Measurements from ENCODE around the gene FN1.

The FN1 gene

DNA sequence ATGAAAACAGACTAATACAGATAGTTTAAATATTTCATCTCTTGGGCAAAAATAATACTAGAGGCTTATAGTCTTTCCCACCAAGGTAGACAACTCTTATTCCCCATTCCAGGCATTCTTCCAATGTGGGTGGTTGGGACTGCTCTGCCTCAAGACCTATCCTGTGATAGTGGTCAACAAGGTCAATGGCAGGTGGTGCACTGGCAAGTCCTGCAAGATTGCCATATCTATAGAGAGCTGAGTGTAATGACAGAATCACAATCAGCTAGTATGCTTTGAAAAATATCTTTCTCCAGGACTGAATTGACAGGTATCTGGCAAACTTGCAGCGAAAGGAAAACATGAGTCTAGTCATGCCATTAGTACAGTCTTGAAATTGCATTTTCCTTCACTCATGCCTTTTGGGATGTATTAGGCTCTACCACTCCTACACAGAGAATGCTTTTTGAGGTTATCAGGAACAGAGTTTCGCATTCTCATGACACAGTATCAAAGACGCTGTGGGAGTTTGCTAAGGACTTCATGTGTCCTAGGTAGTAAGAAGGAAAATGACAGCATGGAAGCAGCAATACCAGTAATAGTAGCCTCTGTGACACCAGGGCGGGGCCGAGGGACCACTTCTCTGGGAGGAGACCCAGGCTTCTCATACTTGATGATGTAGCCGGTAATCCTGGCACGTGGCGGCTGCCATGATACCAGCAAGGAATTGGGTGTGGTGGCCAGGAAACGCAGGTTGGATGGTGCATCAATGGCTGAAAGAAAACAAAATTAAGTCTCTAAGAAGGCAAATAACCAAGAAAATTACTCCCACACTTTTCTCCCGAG, 61.0 kb downstream of the FN1 start:
- H3K36me3 ChIP-seq (ENCODE audit: control insufficient read depth, low read depth, low read length) = peaks cover 22% of the 10 kb centered on the region
- no peaks in the 10 kb centered on the region for H3K27me3 ChIP-seq (ENCODE audit: control insufficient read depth, insufficient read depth, low read length)
- H3K4me1 ChIP-seq (ENCODE audit: control insufficient read depth, low read depth, low read length) = no peaks in the 10 kb centered on the region
- H3K4me3 ChIP-seq (ENCODE audit: low read length) = no peak overlapping the region
- H3K9me3 ChIP-seq (ENCODE audit: control insufficient read depth, low read depth, low read length) = no peaks in the 10 kb centered on the region
- no peak overlapping the region for H3K9ac ChIP-seq (ENCODE audit: low read length)
- no peak overlapping the region for H3K27ac ChIP-seq (ENCODE audit: low read length)

GRCh38 chr2:215374002-215374401, 61.9 kb downstream of the FN1 start:
- no peaks in the 10 kb centered on the region for H3K9me3 ChIP-seq (ENCODE audit: control insufficient read depth, low read depth, low read length)
- H3K36me3 ChIP-seq (ENCODE audit: control insufficient read depth, low read depth, low read length) = peaks cover 22% of the 10 kb centered on the region
- H3K27me3 ChIP-seq (ENCODE audit: control insufficient read depth, insufficient read depth, low read length) = no peaks in the 10 kb centered on the region
- no peak overlapping the region for H3K9ac ChIP-seq (ENCODE audit: low read length)
- no peak overlapping the region for H3K4me3 ChIP-seq (ENCODE audit: low read length)
- no peak overlapping the region for H3K27ac ChIP-seq (ENCODE audit: low read length)
- H3K4me1 ChIP-seq (ENCODE audit: control insufficient read depth, low read depth, low read length) = no peaks in the 10 kb centered on the region

DNA sequence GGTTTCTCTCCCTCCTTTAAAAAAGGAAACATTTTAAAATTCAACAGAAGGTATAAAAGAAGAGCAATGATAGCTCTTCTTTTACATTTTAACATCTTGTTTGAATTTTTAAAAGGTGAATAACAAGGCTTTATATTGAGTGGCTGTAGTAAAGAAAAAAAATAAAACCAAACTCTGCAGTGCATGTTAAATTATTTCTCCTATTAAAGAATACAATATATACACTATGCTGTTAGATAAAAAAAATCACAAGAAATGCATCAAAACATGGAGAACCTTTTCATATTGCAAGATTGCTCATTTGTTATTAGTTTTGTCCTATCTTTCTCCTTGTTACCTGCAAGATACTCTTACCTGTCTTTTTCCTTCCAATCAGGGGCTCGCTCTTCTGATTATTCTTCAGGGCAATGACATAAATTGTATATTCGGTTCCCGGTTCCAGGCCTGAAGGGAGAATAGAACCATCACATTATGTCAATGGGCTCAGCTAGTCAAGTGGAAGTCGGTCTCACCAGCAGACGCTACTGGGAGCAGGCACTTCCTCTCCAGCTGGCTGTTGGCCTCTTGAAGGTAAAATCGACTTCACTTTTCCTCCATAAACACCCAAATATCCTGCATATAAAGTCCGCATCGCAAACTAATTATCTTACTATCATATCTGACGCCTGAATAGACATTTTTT, 62.8 kb downstream of the FN1 start:
- peaks cover 21% of the 10 kb centered on the region for H3K36me3 ChIP-seq (ENCODE audit: control insufficient read depth, low read depth, low read length)
- H3K9ac ChIP-seq (ENCODE audit: low read length) = no peak overlapping the region
- H3K27me3 ChIP-seq (ENCODE audit: control insufficient read depth, insufficient read depth, low read length) = no peaks in the 10 kb centered on the region
- no peak overlapping the region for H3K27ac ChIP-seq (ENCODE audit: low read length)
- H3K4me3 ChIP-seq (ENCODE audit: low read length) = no peak overlapping the region
- H3K9me3 ChIP-seq (ENCODE audit: control insufficient read depth, low read depth, low read length) = no peaks in the 10 kb centered on the region
- H3K4me1 ChIP-seq (ENCODE audit: control insufficient read depth, low read depth, low read length) = no peaks in the 10 kb centered on the region

- Histone ChIP-seq H3K27ac (ENCODE audit: low read length) (no peak overlapping the region), H3K9me3 (ENCODE audit: control insufficient read depth, low read depth, low read length) (no peaks in the 10 kb centered on the region), H3K27me3 (ENCODE audit: control insufficient read depth, insufficient read depth, low read length) (no peaks in the 10 kb centered on the region), H3K9ac (ENCODE audit: low read length) (no peak overlapping the region), H3K4me1 (ENCODE audit: control insufficient read depth, low read depth, low read length) (no peaks in the 10 kb centered on the region), H3K4me3 (ENCODE audit: low read length) (no peak overlapping the region), H3K36me3 (ENCODE audit: control insufficient read depth, low read depth, low read length) (peaks cover 26% of the 10 kb centered on the region)
These were observed 63.7 kb downstream of the FN1 start for GRCh38 chr2:215371915-215372897.

DNA sequence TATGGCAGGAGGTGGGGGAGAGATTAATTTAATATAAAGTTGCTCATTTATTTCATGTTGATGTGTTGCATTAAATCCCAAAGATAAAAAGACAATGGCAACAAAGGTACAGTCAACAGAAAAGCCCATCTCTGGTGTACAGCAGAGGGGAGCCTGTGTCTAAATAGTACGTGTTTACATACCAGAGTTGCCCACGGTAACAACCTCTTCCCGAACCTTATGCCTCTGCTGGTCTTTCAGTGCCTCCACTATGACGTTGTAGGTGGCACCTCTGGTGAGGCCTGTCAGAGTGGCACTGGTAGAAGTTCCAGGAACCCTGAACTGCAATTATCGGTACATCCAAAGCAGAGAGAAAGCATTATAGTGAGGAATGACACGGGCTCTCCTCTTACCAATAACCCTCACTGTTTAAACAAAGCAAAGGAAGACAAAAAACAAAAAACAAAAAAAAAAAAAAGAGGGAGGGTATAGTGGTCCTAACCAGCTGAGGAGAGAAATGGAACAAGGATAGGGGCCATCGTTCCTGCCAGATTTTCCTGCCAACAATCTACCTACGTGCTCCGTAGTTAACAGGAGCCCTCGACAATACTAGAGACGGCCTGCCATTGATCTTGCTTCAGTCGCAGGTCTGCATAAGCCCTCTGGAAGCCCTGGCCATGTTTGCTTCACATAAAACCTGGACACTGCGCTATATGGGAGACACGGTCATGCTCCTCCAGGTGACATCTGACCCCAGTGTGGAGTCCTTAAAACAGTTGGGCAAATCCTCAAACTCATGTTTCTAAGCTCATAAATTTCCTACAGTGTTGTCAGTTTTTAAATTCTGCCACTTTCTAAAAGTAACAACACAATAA, 65.5 kb downstream of the FN1 start:
- H3K9ac ChIP-seq (ENCODE audit: low read length) = no peak overlapping the region
- H3K27ac ChIP-seq (ENCODE audit: low read length) = no peak overlapping the region
- H3K36me3 ChIP-seq (ENCODE audit: control insufficient read depth, low read depth, low read length) = peaks cover 31% of the 10 kb centered on the region
- no peak overlapping the region for H3K4me3 ChIP-seq (ENCODE audit: low read length)
- no peaks in the 10 kb centered on the region for H3K4me1 ChIP-seq (ENCODE audit: control insufficient read depth, low read depth, low read length)
- no peaks in the 10 kb centered on the region for H3K27me3 ChIP-seq (ENCODE audit: control insufficient read depth, insufficient read depth, low read length)
- no peaks in the 10 kb centered on the region for H3K9me3 ChIP-seq (ENCODE audit: control insufficient read depth, low read depth, low read length)

DNA sequence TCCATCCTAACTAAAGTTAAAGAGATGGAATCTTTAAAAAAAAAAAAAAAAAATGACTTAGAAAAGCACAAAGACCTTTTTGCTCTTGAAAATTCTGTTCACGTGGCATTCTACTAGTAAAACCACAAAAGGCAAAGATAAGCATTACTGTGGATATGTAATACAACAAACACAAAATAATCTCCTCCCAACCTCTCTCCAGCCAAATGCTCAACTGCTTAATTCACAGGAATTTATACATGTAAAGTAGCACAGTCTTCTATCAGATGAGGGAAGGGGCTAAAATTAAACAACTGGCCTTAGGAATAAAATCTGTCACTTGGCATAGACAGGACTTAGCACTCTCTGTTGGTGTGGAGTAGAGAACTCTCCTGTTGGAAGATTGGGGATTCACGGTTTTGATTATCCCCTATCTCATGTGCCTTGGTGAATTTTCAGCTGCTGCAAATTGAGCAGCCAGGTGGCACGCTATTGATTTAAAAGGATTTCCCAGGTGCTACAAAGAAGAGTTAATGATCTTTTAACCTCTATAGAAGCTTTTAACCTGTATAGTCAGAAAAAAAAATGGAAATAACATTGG, 66.6 kb downstream of the FN1 start:
- Histone ChIP-seq H3K4me3 (ENCODE audit: low read length) (no peak overlapping the region), H3K4me1 (ENCODE audit: control insufficient read depth, low read depth, low read length) (no peaks in the 10 kb centered on the region), H3K9ac (ENCODE audit: low read length) (no peak overlapping the region), H3K36me3 (ENCODE audit: control insufficient read depth, low read depth, low read length) (peaks cover 32% of the 10 kb centered on the region), H3K9me3 (ENCODE audit: control insufficient read depth, low read depth, low read length) (no peaks in the 10 kb centered on the region), H3K27ac (ENCODE audit: low read length) (no peak overlapping the region), H3K27me3 (ENCODE audit: control insufficient read depth, insufficient read depth, low read length) (no peaks in the 10 kb centered on the region)

- Histone ChIP-seq H3K4me3 (ENCODE audit: low read length) (no peak overlapping the region), H3K4me1 (ENCODE audit: control insufficient read depth, low read depth, low read length) (no peaks in the 10 kb centered on the region), H3K9ac (ENCODE audit: low read length) (no peak overlapping the region), H3K36me3 (ENCODE audit: control insufficient read depth, low read depth, low read length) (peaks cover 27% of the 10 kb centered on the region), H3K9me3 (ENCODE audit: control insufficient read depth, low read depth, low read length) (no peaks in the 10 kb centered on the region), H3K27me3 (ENCODE audit: control insufficient read depth, insufficient read depth, low read length) (no peaks in the 10 kb centered on the region), H3K27ac (ENCODE audit: low read length) (no peak overlapping the region)
These were observed 67.4 kb downstream of the FN1 start for GRCh38 chr2:215368493-215368809.

DNA sequence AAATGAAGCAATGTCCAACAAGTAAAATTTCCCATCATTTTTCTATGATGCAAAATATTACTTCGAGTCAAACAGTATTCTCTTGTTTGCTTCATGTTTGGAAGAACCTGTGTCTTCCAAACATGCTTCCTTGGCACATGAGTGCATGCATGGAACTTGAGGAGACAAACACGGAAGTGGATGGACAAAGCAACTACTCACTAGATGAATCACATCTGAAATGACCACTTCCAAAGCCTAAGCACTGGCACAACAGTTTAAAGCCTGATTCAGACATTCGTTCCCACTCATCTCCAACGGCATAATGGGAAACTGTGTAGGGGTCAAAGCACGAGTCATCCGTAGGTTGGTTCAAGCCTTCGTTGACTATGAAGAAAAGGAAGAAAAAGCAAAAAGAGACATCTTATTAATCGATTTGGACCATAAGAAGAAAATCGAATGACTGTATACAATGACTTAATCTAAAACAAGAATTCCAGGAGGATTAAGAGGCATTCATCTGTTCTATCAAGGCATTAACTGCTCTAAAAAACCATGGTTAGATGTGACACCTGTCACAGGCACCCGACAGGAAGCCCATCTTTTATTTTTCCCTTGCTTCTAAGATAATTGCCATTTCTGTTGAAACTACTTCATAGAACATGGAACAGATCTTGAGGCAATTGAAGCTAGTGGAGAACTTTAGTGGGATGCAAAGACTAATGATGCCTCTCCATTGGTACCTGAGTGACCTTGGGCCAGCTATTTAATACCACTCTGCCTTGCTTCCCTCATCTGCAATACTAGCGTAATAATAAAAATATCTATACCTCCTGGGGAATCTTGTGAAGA, 68.0 kb downstream of the FN1 start:
- no peak overlapping the region for H3K27ac ChIP-seq (ENCODE audit: low read length)
- no peaks in the 10 kb centered on the region for H3K4me1 ChIP-seq (ENCODE audit: control insufficient read depth, low read depth, low read length)
- H3K9ac ChIP-seq (ENCODE audit: low read length) = no peak overlapping the region
- H3K36me3 ChIP-seq (ENCODE audit: control insufficient read depth, low read depth, low read length) = peaks cover 27% of the 10 kb centered on the region
- H3K9me3 ChIP-seq (ENCODE audit: control insufficient read depth, low read depth, low read length) = no peaks in the 10 kb centered on the region
- no peaks in the 10 kb centered on the region for H3K27me3 ChIP-seq (ENCODE audit: control insufficient read depth, insufficient read depth, low read length)
- no peak overlapping the region for H3K4me3 ChIP-seq (ENCODE audit: low read length)

GRCh38 chr2:215366440-215367032, 69.3 kb downstream of the FN1 start:
- Histone ChIP-seq H3K27me3 (ENCODE audit: control insufficient read depth, insufficient read depth, low read length) (no peaks in the 10 kb centered on the region), H3K27ac (ENCODE audit: low read length) (no peak overlapping the region), H3K4me1 (ENCODE audit: control insufficient read depth, low read depth, low read length) (no peaks in the 10 kb centered on the region), H3K9me3 (ENCODE audit: control insufficient read depth, low read depth, low read length) (no peaks in the 10 kb centered on the region), H3K4me3 (ENCODE audit: low read length) (no peak overlapping the region), H3K36me3 (ENCODE audit: control insufficient read depth, low read depth, low read length) (peaks cover 35% of the 10 kb centered on the region), H3K9ac (ENCODE audit: low read length) (no peak overlapping the region)

DNA sequence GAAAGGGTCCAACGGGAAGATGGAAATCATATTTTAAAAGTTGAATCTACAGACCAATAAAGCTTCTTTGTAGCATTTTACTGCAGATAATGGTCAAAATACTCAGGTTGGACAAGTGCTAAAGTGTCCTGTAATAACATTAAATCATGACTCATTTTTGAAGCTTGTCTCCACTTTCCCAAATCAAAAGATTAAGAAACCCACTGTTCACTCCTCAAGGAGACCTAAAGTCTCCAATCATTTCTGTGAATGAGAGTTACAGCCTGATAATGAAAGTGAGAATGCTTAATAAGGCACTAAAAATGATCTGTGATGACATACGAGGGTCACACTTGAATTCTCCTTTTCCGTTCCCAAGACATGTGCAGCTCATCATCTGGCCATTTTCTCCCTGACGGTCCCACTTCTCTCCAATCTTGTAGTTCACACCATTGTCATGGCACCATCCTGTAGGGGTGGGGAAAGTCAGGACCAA, 70.6 kb downstream of the FN1 start:
- H3K27ac ChIP-seq (ENCODE audit: low read length) = no peak overlapping the region
- H3K9ac ChIP-seq (ENCODE audit: low read length) = no peak overlapping the region
- no peak overlapping the region for H3K4me3 ChIP-seq (ENCODE audit: low read length)
- no peaks in the 10 kb centered on the region for H3K9me3 ChIP-seq (ENCODE audit: control insufficient read depth, low read depth, low read length)
- no peaks in the 10 kb centered on the region for H3K4me1 ChIP-seq (ENCODE audit: control insufficient read depth, low read depth, low read length)
- H3K36me3 ChIP-seq (ENCODE audit: control insufficient read depth, low read depth, low read length) = peaks cover 43% of the 10 kb centered on the region
- H3K27me3 ChIP-seq (ENCODE audit: control insufficient read depth, insufficient read depth, low read length) = no peaks in the 10 kb centered on the region
